GM13977 (cell line): Measurements from ENCODE around the gene DENND4A.
"Not testable (repeated sequence)": the region's sequence is repeated elsewhere in the genome, so short reads cannot be mapped to it uniquely, and the experiment has no call there.

Source experiments
- DNase-seq: peaks from one replicate; pipeline ENCODE4 v3.0.0; 2012; ENCODE audit warnings: low spot score
- in situ Hi-C: fragments of 300-500 bp; cut with MboI; formaldehyde crosslinking; loops from one replicate; pipeline ENCODE4 v1.12.0; 2022; ENCODE audit warnings: low sequenced_read_pairs, low pct_unique_long_range_greater_than_20kb, mixed read lengths, inconsistent platforms; ENCODE audit not compliant: unreplicated experiment
- TF ChIP-seq, protein P1 (sequence below): IDR thresholded peaks from 2 replicates; pipeline ENCODE4 v1.5.1; 2012; ENCODE audit warnings: mild to moderate bottlenecking, control low read depth; ENCODE audit not compliant: insufficient read depth; ENCODE audit errors: extremely low read depth, missing control alignments

The DENND4A gene

DNA sequence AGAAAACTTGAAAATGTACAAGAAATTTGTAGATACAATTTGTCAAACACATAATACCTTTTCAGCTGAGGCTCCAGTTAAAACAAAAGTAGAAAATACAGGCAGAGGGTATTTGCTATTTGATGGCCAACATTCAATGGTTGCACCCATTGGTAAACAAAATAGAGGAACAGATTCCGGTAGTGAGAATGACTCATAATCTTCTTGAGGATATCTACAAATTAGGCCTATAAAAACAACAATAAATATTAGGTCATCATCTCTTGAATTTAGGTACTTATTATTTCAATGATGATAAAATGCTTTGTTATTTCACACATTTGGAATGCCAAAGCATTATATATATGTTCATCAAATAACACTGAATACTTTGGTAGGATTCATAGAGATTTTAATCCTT is 53.4 kb downstream of the DENND4A start:
- in situ Hi-C loops: no loop called here
- TF ChIP-seq, protein P1, sequence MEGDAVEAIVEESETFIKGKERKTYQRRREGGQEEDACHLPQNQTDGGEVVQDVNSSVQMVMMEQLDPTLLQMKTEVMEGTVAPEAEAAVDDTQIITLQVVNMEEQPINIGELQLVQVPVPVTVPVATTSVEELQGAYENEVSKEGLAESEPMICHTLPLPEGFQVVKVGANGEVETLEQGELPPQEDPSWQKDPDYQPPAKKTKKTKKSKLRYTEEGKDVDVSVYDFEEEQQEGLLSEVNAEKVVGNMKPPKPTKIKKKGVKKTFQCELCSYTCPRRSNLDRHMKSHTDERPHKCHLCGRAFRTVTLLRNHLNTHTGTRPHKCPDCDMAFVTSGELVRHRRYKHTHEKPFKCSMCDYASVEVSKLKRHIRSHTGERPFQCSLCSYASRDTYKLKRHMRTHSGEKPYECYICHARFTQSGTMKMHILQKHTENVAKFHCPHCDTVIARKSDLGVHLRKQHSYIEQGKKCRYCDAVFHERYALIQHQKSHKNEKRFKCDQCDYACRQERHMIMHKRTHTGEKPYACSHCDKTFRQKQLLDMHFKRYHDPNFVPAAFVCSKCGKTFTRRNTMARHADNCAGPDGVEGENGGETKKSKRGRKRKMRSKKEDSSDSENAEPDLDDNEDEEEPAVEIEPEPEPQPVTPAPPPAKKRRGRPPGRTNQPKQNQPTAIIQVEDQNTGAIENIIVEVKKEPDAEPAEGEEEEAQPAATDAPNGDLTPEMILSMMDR: no peak
- no peak for DNase-seq

- DNase-seq, in situ Hi-C loops: not testable (repeated sequence)
Observed at GRCh38 chr15:65733599-65733998, 58.5 kb downstream of the DENND4A start.

GRCh38 chr15:65732698-65733097 is 59.4 kb downstream of the DENND4A start:
- TF ChIP-seq, protein P1: no peak
- no peak for DNase-seq
- in situ Hi-C loops: no loop called here

DNA sequence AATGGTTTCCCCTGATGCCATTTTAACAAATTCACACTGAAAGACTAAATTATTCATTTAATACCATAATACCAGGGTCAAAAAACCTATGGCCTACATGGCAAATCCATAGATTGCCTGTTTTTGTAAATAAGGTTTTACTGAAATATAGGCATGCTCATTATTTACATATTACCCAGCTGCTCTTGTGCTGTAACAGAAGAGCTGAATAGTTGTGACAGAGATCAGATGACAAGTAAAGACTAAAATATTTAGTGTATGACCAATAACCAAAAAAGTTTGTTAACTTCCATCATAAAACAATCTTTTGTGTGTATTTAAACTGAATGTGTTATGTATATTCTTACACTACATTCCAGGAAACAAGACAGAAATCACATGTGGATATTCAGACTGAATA is 60.2 kb downstream of the DENND4A start:
- in situ Hi-C loops: no loop called here
- DNase-seq: no peak
- TF ChIP-seq, protein P1: no peak

DNA sequence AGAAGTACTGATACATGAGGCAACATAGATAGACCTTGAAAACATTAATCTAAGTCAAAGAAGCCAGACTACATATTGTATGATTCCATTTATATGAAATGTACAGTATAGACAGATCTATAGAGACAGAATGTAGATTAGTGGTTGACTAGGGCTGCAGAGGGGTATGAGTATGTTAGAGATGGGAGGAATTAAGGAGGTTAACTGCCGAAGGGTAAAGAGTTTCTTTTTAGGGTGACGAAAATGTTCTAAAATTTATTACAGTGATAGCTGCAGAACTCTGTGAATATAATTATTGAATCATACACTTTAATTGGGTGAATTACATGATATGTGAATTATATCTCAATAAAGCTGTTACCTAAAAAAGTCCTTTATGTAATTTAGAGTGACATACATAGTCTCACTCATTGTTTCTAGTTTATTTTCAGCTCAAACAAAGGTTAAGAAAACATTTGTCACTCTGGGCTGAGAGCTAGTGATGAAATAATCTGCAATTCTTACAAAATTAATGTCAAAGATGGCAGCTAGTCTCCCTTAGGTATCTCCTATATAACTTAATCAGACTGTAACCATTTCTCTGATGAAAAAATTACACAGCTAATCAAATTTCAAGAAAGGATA is 61.4 kb downstream of the DENND4A start:
- TF ChIP-seq, protein P1: no peak
- in situ Hi-C loops: no loop called here
- no peak for DNase-seq

GRCh38 chr15:65724464-65725215 is 67.5 kb downstream of the DENND4A start:
- TF ChIP-seq, protein P1: no peak
- in situ Hi-C loops: no loop called here
- DNase-seq: no peak

- TF ChIP-seq, protein P1: no peak
- in situ Hi-C loops: no loop called here
- DNase-seq: no peak
Observed at GRCh38 chr15:65723876-65724275, 68.2 kb downstream of the DENND4A start.
